ENCODE data around the gene KIR3DL2.
"Not testable (repeated sequence)": the region's sequence is repeated elsewhere in the genome, so short reads cannot be mapped to it uniquely, and the experiment has no call there.

The KIR3DL2 gene

GRCh38 chr19:54896036-54896435 lies 45.8 kb downstream of the KIR3DL2 start:
- no peak for TF ChIP-seq BACH2 (CRISPR knock-in tag; IDR thresholded peaks at IDR 0.05; ENCODE audit: borderline replicate concordance)
- TF ChIP-seq PATZ1 (CRISPR knock-in tag; IDR thresholded peaks at IDR 0.05; ENCODE audit: borderline replicate concordance), result no peak
- TF ChIP-seq TSHZ2 (CRISPR knock-in tag; IDR thresholded peaks at IDR 0.05), result no peak
- TF ChIP-seq RARB (CRISPR knock-in tag; IDR thresholded peaks at IDR 0.05), result no peak
- no peak for TF ChIP-seq ESRRG (CRISPR knock-in tag; IDR thresholded peaks at IDR 0.05)
- no peak for TF ChIP-seq OSR1 (CRISPR knock-in tag; IDR thresholded peaks at IDR 0.05)
- TF ChIP-seq CREB5 (CRISPR knock-in tag; IDR thresholded peaks at IDR 0.05; ENCODE audit: low read depth), result no peak
- no peak for TF ChIP-seq TCF4 (CRISPR knock-in tag; IDR thresholded peaks at IDR 0.05; ENCODE audit: borderline replicate concordance)
- TF ChIP-seq ARNTL (CRISPR knock-in tag; IDR thresholded peaks at IDR 0.05; ENCODE audit: borderline replicate concordance, low read depth), result no peak
- TF ChIP-seq ZFP3 (CRISPR knock-in tag; IDR thresholded peaks at IDR 0.05), result no peak
- TF ChIP-seq CSDC2 (CRISPR knock-in tag; IDR thresholded peaks at IDR 0.05), result no peak
- no peak for TF ChIP-seq ZNF70 (CRISPR knock-in tag; IDR thresholded peaks at IDR 0.05)
- TF ChIP-seq TOX (CRISPR knock-in tag; IDR thresholded peaks at IDR 0.05; ENCODE audit: borderline replicate concordance), result no peak
- TF ChIP-seq PPARA (CRISPR knock-in tag; IDR thresholded peaks at IDR 0.05; ENCODE audit: borderline replicate concordance), result no peak
- no peak for TF ChIP-seq CSRNP3 (CRISPR knock-in tag; IDR thresholded peaks at IDR 0.05)
- TF ChIP-seq ISL1 (CRISPR knock-in tag; IDR thresholded peaks at IDR 0.05), result no peak
- TF ChIP-seq ZC3H10 (CRISPR knock-in tag; IDR thresholded peaks at IDR 0.05), result no peak
- TF ChIP-seq GLIS3 (CRISPR knock-in tag; IDR thresholded peaks at IDR 0.05), result no peak
- no peak for ATAC-seq

- not testable (repeated sequence) for ATAC-seq
Measured at GRCh38 chr19:54898685-54899084, 48.4 kb downstream of the KIR3DL2 start.

GRCh38 chr19:54899646-54900045 lies 49.4 kb downstream of the KIR3DL2 start:
- ATAC-seq, result not testable (repeated sequence)

- ATAC-seq, result not testable (repeated sequence)
Measured at GRCh38 chr19:54901153-54901552, 50.9 kb downstream of the KIR3DL2 start.

- no peak for ATAC-seq
- TF ChIP-seq ESRRG (CRISPR knock-in tag; IDR thresholded peaks at IDR 0.05) (no peak), TSHZ2 (CRISPR knock-in tag; IDR thresholded peaks at IDR 0.05) (no peak), ZNF70 (CRISPR knock-in tag; IDR thresholded peaks at IDR 0.05) (no peak), POU6F1 (CRISPR knock-in tag; IDR thresholded peaks at IDR 0.05; ENCODE audit: borderline replicate concordance, low read depth) (no peak), PATZ1 (CRISPR knock-in tag; IDR thresholded peaks at IDR 0.05; ENCODE audit: borderline replicate concordance) (no peak), ZNF565 (CRISPR knock-in tag; conservative IDR thresholded peaks at IDR 0.05; ENCODE audit: low read depth) (no peak), GLIS3 (CRISPR knock-in tag; IDR thresholded peaks at IDR 0.05) (no peak), PPARA (CRISPR knock-in tag; IDR thresholded peaks at IDR 0.05; ENCODE audit: borderline replicate concordance) (no peak), SNAI2 (CRISPR knock-in tag; IDR thresholded peaks at IDR 0.05) (no peak), ARNTL (CRISPR knock-in tag; IDR thresholded peaks at IDR 0.05; ENCODE audit: borderline replicate concordance, low read depth) (no peak), ISL1 (CRISPR knock-in tag; IDR thresholded peaks at IDR 0.05) (no peak)
Measured at GRCh38 chr19:54902061-54902460, 51.8 kb downstream of the KIR3DL2 start.
